ENCODE measurements around the gene BRIX1. TPM values are rescaled to one million over a fixed set of nuclear protein-coding genes. Genes with fewer than 3 reads are reported as not detected.

BRIX1 gene
- total RNA-seq, 1 donor from 2014 or later, result 40.1 TPM

- TF ChIP-seq, protein P1, sequence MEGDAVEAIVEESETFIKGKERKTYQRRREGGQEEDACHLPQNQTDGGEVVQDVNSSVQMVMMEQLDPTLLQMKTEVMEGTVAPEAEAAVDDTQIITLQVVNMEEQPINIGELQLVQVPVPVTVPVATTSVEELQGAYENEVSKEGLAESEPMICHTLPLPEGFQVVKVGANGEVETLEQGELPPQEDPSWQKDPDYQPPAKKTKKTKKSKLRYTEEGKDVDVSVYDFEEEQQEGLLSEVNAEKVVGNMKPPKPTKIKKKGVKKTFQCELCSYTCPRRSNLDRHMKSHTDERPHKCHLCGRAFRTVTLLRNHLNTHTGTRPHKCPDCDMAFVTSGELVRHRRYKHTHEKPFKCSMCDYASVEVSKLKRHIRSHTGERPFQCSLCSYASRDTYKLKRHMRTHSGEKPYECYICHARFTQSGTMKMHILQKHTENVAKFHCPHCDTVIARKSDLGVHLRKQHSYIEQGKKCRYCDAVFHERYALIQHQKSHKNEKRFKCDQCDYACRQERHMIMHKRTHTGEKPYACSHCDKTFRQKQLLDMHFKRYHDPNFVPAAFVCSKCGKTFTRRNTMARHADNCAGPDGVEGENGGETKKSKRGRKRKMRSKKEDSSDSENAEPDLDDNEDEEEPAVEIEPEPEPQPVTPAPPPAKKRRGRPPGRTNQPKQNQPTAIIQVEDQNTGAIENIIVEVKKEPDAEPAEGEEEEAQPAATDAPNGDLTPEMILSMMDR (IDR thresholded peaks at IDR 0.05; ENCODE audit: insufficient read depth, low read length, poor library complexity, severe bottlenecking), result no peak
- DNase-seq (ENCODE audit: low read depth), result no peak
- Histone ChIP-seq H3K4me3 (ENCODE audit: low read depth, low read length) (peak overlapping the region; percentile 96), H3K27me3 (ENCODE audit: control insufficient read depth, insufficient read depth, low read length) (no peaks in the 10 kb centered on the region), H3K36me3 (ENCODE audit: control insufficient read depth, insufficient read depth, low read length) (no peaks in the 10 kb centered on the region)
These were observed 14.4 kb downstream of the BRIX1 start for GRCh38 chr5:34929720-34930461.

DNA sequence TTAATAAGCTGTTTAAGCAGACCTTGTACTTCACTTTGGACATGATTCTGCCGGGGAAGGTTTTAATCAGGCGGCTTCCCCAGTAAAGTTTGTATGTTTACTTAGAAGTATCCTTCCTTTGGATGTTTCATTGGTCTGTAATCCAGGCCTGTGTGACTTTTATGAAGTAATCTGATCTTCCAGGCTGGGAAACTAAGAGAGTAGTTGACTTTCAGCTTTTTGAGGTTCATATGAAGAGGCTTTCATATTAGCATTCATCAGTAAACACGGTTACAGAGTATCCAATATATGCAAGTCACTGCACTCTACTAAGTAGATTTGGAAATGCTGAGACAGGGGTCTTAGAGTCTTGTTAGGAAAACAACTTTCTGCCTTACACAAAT is 14.9 kb downstream of the BRIX1 start:
- peak overlapping the region; percentile 96 for H3K4me3 ChIP-seq (ENCODE audit: low read depth, low read length)
- DNase-seq (ENCODE audit: low read depth), result no peak
- no peaks in the 10 kb centered on the region for H3K27me3 ChIP-seq (ENCODE audit: control insufficient read depth, insufficient read depth, low read length)
- TF ChIP-seq, protein P1 (IDR thresholded peaks at IDR 0.05; ENCODE audit: insufficient read depth, low read length, poor library complexity, severe bottlenecking), result no peak
- no peaks in the 10 kb centered on the region for H3K36me3 ChIP-seq (ENCODE audit: control insufficient read depth, insufficient read depth, low read length)

GRCh38 chr5:34930870-34931269 is 15.4 kb downstream of the BRIX1 start:
- H3K36me3 ChIP-seq (ENCODE audit: control insufficient read depth, insufficient read depth, low read length), result no peaks in the 10 kb centered on the region
- H3K4me3 ChIP-seq (ENCODE audit: low read depth, low read length), result peak overlapping the region; percentile 96
- TF ChIP-seq, protein P1 (IDR thresholded peaks at IDR 0.05; ENCODE audit: insufficient read depth, low read length, poor library complexity, severe bottlenecking), result no peak
- no peak for DNase-seq (ENCODE audit: low read depth)
- H3K27me3 ChIP-seq (ENCODE audit: control insufficient read depth, insufficient read depth, low read length), result no peaks in the 10 kb centered on the region

- no peaks in the 10 kb centered on the region for H3K27me3 ChIP-seq (ENCODE audit: control insufficient read depth, insufficient read depth, low read length)
- TF ChIP-seq, protein P1 (IDR thresholded peaks at IDR 0.05; ENCODE audit: insufficient read depth, low read length, poor library complexity, severe bottlenecking), result no peak
- no peaks in the 10 kb centered on the region for H3K36me3 ChIP-seq (ENCODE audit: control insufficient read depth, insufficient read depth, low read length)
- H3K4me3 ChIP-seq (ENCODE audit: low read depth, low read length), result no peak overlapping the region
- no peak for DNase-seq (ENCODE audit: low read depth)
These were observed 17.4 kb downstream of the BRIX1 start for GRCh38 chr5:34932947-34933346.

GRCh38 chr5:34941936-34942335 is 26.4 kb downstream of the BRIX1 start:
- H3K27me3 ChIP-seq (ENCODE audit: control insufficient read depth, insufficient read depth, low read length), result no peaks in the 10 kb centered on the region
- no peaks in the 10 kb centered on the region for H3K36me3 ChIP-seq (ENCODE audit: control insufficient read depth, insufficient read depth, low read length)
- no peak overlapping the region for H3K4me3 ChIP-seq (ENCODE audit: low read depth, low read length)
- DNase-seq (ENCODE audit: low read depth), result no peak
- TF ChIP-seq, protein P1 (IDR thresholded peaks at IDR 0.05; ENCODE audit: insufficient read depth, low read length, poor library complexity, severe bottlenecking), result no peak

DNA sequence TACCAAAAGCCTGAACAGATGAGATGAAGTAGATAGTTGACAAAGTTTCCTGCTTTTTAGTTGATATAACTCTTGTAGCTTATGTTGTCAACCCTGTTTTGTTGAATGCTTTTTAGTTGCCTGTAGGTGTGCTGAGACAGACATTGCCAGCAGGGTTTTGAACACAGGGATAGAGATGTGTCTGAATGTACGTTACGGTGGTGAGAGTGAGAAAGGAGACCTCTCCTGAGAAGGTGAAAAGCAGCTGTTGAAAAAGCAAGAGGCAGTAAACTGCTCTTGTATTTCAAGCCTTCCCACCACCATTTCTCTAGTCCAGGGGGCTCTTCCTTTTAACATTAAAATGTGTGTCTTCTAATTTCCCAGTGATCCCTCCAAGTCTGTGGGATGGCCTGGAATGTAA is 28.5 kb downstream of the BRIX1 start:
- TF ChIP-seq, protein P1 (IDR thresholded peaks at IDR 0.05; ENCODE audit: insufficient read depth, low read length, poor library complexity, severe bottlenecking), result no peak
- Histone ChIP-seq H3K4me3 (ENCODE audit: low read depth, low read length) (no peak overlapping the region), H3K36me3 (ENCODE audit: control insufficient read depth, insufficient read depth, low read length) (no peaks in the 10 kb centered on the region), H3K27me3 (ENCODE audit: control insufficient read depth, insufficient read depth, low read length) (no peaks in the 10 kb centered on the region)
- no peak for DNase-seq (ENCODE audit: low read depth)
